Measurements from ENCODE around the gene TTYH2.

TTYH2 gene

DNA sequence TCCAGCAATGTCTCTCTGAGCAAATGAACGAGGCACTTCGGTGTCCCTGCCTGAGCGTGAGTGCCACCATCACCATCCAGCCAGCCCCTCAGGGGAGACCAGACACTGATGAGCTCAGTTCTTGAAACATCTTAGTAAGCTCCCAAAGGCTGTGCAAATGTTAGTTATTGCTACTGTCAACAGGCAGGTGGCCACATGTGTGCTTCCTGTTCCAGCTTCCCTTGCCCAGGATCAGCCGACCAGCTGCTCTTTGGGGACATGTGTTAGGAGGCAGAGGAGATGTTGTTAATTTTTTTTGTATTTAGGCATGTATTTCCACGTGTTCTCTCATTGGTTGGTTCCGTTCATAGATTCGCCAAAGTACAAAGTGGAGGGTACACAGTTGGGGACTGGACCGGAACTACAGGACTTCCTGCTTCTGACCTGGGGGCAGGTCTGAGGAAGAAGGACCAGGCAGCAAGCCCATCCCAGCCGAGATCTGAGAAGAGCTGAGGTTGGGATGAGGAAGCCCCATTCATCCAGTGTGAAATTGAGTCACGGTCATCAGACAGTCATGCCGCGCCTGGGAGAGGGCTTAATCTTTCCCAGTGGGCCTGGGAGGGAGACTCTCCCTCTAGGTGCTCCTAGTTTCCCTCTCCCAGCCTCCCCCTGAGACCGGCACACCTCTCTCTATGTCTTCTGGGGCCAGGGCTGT, 3.8 kb downstream of the TTYH2 start:
- no peak for DNase-seq

DNA sequence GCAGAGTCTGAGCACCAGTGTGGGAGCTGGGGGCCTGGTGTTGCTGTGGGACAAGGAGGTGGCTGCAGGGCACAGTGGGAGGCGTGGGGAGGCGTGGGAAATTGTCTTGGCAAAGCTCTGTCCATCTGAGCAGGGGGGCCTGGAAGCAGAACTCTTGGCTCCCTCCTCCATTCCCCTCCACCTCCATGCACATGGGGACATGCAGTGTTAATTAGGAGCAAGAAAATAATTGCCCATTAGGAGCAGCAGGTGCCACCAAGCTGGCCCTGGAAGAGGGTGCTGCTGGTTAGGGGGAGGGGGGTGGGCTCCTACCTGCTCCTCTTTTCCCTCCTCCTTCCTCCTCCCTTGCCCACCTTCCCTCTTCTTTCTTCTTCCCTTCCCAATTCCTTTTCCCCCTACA, 4.5 kb downstream of the TTYH2 start:
- DNase-seq, result no peak

DNA sequence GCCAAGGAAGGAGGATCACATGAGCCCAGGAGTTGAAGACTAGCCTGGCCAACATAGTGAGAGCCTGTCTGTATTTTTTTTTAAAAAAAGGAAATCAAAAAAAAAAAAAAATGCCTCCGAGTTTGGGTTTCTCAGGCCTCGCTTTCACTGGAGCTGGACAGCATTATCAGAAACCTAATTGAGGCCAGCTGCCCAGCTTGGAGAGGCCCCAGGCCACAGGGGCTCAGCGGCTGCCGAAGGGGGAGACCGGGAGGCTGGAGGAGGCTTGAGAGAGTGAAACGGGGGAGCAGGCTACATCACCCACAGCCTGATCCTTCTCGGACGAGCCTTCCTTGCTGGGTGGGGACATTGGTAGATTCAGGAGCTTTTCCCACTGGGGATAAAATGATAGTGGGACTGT, 5.1 kb downstream of the TTYH2 start:
- no peak for DNase-seq

- no peak for DNase-seq
Observed at GRCh38 chr17:74219576-74220133, 6.3 kb downstream of the TTYH2 start.

- no peak for DNase-seq
Observed at GRCh38 chr17:74220219-74220618, 6.8 kb downstream of the TTYH2 start.

GRCh38 chr17:74220946-74221818, 7.8 kb downstream of the TTYH2 start:
- no peak for DNase-seq

GRCh38 chr17:74222399-74222798, 9.0 kb downstream of the TTYH2 start:
- no peak for DNase-seq

DNA sequence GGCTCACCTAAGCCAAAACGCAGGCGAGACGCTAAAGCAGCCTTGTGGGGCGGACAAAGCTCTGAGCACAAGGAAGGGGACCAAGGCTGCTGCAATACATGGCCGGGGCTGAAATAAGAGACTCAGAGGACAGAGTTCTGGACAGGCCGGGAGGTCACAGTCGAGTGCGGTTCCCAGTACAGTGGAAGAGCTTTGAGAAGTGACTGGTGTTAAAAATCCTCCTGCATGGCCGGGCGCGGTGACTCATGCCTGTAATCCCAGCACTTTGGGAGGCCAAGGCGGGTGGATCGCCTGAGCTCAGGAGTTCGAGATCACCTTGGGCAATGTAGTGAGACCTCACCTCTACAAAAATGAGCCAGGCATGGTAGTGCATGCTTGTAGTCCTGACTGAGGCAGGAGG, 10.5 kb downstream of the TTYH2 start:
- DNase-seq, result no peak

DNA sequence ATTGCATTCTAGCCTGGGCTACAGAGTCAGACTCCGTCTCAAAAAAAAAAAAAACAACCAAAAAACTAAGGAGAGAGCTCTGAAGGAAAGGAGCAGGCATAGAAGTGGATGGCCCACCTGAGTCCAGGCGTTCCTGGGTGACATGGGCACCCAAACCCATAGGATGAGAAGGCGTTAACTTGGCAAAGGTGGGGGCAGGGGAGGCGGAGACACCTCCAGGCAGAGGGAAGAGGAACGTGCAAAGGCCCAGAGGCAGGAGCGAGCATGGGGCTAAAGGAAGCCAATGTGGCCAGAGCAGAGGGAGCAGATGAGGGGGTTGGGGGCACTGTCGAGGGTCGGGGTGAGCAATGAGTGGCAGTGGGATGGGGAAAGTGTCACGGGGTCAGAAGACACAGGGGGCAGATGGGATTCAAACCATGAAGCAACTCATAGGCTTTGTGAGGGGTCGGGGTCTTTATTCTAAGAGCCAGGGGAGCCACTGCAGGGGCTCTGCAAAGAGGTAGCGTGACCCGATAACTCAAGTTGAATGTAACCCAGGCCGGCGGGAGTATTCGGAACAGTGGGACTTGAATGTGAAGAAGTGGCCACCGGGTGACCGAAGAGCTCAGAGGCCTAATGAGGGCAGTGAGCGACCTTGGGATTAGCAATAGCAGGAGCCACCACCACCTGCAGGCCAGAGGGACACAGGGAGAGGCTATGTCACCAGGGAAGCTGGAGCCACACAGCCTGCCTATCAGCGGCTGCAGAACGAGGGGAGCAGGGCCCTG, 11.8 kb downstream of the TTYH2 start:
- no peak for DNase-seq

DNA sequence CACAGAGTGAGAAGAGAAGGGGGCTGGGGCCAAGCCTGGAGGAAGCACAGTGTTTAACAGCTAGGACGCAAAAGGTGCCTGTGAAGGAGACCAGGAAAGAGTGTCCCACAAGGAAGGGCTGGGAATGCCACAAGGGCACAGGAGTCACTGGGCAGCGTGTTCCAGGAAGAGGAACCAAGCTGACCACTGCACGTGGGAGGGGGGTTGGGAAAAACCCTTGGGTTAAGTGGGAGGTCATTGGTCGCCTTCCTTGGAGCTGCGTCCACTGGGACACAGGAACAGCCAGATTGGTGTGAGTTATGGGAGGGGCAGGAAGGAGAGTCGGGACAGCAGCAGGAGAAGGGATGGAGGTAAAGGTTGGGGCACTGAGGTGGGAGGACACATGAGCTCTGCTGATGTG, 12.9 kb downstream of the TTYH2 start:
- DNase-seq, result no peak

- DNase-seq, result no peak
Observed at GRCh38 chr17:74227271-74228080, 14.1 kb downstream of the TTYH2 start.

DNA sequence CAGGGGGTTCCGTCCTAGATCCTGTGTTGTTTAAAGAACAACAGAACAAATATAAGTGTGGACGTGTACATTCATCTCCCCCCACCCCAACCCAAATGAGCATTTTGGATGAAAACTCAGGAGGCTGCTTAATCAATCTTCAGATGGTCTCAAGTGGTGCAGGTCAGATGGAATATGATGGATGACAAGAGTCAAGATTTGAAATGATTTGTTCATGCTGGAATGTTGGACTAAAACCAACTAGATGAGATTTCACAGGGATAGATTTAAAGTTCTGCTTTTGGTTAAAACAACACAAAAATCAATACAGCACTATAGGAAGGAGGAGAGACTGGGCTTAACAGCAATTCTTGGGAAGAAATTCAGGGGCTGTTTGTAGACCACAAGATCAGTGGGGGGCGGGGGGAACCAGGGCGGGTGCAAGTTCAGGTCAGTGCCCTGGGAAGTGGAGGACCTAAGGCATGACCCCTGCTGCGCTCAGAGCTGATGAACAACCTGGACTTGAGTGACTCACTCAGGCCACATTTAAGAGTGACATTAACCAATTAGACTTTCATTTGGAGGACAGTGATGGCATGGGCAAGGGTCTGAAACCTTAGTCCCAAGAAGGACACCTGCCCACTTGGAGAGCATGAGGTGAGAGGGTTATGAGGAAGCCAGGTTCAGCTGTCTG, 15.1 kb downstream of the TTYH2 start:
- DNase-seq, result no peak

DNA sequence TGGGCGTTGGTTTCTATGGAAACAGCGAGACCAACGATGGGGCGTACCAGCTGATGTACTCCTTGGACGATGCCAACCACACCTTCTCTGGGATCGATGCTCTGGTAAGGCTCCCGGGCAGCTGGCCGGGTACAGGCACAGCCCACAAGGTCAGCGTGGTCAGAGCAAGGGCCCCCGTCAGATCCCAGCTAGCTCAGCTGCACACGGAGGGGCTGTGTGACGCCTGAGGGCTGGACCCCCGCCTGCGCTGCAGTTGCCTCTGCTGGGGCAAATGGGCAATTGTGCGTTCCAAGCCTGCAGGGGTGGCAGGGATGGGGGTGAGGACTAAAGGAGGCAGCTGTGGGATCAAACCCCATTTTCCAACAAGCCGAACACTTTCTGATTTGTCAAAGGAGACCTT, 17.5 kb downstream of the TTYH2 start:
- DNase-seq, result no peak

GRCh38 chr17:74231928-74232907, 18.8 kb downstream of the TTYH2 start:
- no peak for DNase-seq

GRCh38 chr17:74233937-74234336, 20.6 kb downstream of the TTYH2 start:
- DNase-seq, result no peak

- DNase-seq, result no peak
Observed at GRCh38 chr17:74234486-74234885, 21.1 kb downstream of the TTYH2 start.

- DNase-seq, result no peak
Observed at GRCh38 chr17:74235040-74235581, 21.7 kb downstream of the TTYH2 start.

- DNase-seq, result no peak
Observed at GRCh38 chr17:74235911-74236371, 22.6 kb downstream of the TTYH2 start.

GRCh38 chr17:74237321-74237720, 23.9 kb downstream of the TTYH2 start:
- DNase-seq, result no peak

GRCh38 chr17:74239172-74239571, 25.8 kb downstream of the TTYH2 start:
- DNase-seq, result no peak
